A549 treated with AZD2906 at 1 μM for 4 hours (cell line): ENCODE measurements around the gene PLEKHD1. TPM values are rescaled to one million over a fixed set of nuclear protein-coding genes. Genes with fewer than 3 reads are reported as not detected.

ENCODE experiments used
- total RNA-seq: library from RNA; stranded (reverse); fragments of 200-300 nt; extraction: Qiagen RNA extraction; gene quantifications from 5 replicates; pipeline ENCODE4 v1.2.3, GENCODE V29; 2022

The PLEKHD1 gene
- total RNA-seq, result 0.01 to 0.05 TPM (median 0.02 TPM) in 5 replicates

GRCh38 chr14:69484444-69485314 lies at the start of gene PLEKHD1:
Gene PLEKHD1, plus strand, starts transcription at chr14:69484728. Its CDS starts 238 bp downstream, at chr14:69484966.

GRCh38 chr14:69574263-69574953 lies 89.9 kb downstream of the PLEKHD1 start, which contains the start of gene CCDC177:
Gene CCDC177, minus strand, starts transcription at chr14:69574871. Its CDS starts 1,249 bp downstream, at chr14:69573622.

Other genes starting within 250 kb of the PLEKHD1 start
- gene GALNT16, start 224.6 kb upstream of the PLEKHD1 start, total RNA-seq, result 2.6 to 3.1 TPM (median 2.7 TPM) in 5 replicates
- gene ERH, start 86.4 kb upstream of the PLEKHD1 start, total RNA-seq, result 301 to 329 TPM (median 315 TPM) in 5 replicates
- gene SLC39A9, start 86.0 kb upstream of the PLEKHD1 start, total RNA-seq, result 36.4 to 45.4 TPM (median 36.8 TPM) in 5 replicates
- gene CCDC177, start 90.1 kb downstream of the PLEKHD1 start, total RNA-seq, result 0.02 to 0.05 TPM (median 0.03 TPM) in 5 replicates
- 6.7 to 7.8 TPM (median 7.1 TPM) in 5 replicates for gene SUSD6, start 126.9 kb downstream of the PLEKHD1 start, total RNA-seq